Measurements from ENCODE around the gene BROX.
"Not testable (repeated sequence)": the region's sequence is repeated elsewhere in the genome, so short reads cannot be mapped to it uniquely, and the experiment has no call there.

BROX gene, protein sequence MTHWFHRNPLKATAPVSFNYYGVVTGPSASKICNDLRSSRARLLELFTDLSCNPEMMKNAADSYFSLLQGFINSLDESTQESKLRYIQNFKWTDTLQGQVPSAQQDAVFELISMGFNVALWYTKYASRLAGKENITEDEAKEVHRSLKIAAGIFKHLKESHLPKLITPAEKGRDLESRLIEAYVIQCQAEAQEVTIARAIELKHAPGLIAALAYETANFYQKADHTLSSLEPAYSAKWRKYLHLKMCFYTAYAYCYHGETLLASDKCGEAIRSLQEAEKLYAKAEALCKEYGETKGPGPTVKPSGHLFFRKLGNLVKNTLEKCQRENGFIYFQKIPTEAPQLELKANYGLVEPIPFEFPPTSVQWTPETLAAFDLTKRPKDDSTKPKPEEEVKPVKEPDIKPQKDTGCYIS

DNA sequence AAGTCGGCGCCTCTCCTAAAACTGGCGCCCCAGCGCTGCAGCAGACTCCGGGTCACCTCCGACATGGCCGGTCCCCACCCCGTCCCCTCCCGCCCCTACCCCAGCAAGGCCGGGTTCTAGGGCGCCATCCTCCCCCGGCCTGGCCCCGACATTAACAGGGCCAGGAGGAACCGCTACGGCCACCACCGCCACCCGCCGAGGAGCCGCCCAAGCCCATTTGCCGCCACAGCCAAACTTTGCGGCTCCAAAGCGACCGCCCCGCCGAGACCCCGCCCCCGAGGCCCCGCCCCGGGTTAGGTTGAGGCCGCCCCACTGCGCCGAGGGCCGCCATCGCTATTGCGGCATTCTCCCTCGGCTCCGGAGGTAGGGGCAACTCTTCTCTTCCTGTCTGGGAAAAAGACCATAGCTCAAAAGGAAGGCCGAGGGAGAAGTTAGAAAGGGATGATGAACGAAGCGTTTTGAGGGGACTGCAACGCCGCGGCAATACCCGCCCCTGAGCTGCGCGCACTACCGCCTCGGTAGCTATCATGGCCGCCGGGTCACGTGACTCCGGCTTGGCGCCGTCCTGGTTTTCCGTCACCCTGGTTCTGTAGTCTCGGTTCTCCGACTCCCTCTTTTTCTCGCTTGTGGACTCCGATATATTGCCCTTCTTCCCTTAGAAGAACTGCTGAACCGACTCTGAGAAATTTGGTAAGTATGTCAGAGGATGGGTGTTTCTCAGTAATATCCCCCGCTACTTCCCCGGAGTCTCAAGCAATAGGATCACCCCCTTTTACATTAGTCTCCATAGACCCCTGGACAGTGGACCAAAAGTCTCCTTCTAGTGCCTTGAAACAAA lies at the start of gene BROX, which contains the start of gene AIDA:
Gene BROX, plus strand, starts transcription at position 312 of the 838 bp plus-strand sequence. CDS start 3,136 bp downstream, outside the sequence.
Gene AIDA, minus strand, starts transcription at position 239 of the 838 bp plus-strand sequence. Its CDS starts 174 bp downstream, at position 65.
- peak; percentile 97 for DNase-seq

DNA sequence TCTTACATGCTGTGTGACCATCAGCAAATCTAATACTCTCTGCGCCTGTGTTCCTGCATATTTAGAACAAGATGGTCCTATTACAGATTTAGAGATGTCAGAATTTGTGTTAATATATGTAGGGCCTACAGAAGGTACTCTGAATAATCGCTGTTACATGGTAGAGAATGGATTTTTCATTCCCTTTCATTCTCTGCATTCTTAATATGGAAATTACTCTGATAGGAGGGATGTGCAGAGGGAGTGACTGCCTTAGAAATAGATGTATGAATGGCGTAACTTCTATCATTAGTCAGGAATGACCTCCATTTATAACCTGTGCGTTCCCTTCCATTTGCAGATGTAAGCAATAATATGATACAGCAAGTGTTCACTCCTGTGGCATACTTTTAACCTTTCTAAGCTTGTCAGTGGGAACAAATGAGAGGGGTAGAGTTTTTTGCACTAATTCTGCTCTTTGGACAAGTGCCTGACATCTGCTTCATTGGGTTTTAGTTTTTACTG lies 48.9 kb upstream of the BROX start:
- DNase-seq = no peak

DNA sequence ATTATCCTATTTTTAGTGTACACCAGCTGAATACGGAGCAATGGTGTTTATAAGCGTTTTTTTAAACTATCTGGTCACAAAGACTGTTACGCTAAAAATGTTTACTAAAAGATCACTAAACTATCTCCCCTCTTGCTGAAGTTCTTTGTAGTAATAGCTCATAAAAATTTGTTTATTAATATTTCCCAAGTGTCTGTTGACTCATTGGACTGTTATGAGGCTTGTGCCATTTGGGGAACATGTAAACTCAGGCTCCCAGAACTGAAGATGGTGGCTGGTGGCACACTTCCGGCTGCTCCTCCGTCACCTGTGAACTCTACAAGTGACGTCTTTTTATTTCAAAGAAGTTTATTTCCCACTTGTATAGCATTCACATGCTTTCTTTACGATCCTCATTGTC lies 46.4 kb upstream of the BROX start:
- no peak for DNase-seq

DNA sequence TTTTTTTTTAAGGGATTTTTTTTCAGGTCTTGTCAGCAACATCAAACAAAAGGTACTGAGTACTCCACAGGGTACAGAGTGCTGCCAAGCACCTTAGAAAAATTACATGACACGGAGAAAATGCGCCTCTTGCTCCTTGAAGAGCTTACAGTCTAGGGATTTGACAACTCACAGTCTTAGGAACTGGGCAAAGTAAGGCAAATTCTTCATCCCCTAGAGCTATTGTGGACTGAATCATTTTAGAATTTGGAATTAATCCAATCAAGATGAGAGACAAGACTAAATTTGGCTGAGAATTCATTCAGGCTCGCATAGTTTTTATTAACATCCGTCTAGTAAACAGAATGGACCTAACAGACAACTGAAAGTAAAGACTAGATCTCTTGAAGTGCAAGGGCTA lies 44.2 kb upstream of the BROX start:
- DNase-seq = not testable (repeated sequence)

DNA sequence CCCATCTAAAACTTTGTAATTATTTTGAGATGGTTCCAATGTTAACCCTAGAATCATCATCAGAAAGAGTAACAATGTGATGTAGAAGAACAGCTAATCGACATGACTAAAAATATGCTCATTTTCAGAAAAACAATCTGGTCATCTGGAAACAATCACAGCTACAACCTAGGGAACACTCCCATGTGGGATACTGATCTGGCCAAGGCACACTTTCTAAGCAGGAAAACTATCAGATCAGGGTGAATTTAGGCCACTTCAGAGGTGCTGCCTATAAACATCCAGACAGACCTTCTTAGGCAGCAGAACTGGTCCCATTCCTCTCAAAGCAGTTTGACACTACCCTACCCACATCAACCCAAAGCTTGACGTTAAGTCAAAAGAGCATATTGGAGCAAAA lies 43.3 kb upstream of the BROX start:
- not testable (repeated sequence) for DNase-seq

DNA sequence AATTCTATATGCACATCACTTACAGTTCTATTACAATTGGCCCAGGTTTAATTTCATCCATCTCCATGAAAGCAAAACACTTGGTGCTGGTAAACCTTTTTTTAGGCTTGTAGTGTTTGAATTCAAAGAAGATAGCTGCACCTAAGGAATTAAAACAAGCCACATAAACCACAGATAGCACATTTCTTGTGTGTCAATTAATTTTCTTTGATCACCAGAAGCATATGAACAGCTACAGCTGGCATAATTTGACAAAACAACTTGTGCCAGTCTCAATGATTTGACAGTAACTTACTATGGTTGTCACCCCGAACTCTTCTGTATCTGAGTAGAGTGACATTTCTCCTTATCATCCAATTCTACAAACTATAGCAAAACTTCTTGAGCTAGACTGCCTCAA lies 42.3 kb upstream of the BROX start:
- no peak for DNase-seq

DNA sequence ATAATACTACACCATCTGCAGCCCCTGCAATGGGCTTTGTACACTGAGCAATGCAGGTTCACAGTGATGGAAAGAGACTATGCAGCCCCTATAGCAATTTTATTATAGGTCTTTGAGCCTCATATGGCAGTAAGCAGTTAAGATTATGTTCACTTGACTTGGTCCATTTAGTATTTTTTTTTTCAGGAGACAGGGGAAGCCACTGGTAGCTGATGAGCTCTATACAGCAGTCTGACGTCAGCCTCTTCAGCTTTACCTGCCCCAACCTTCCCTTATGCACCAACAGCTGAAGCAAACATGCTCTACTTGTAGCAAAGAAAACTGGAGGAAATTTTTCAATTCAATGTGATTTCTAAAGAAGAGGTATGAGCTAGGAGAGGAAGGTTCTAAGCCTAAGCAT lies 32.3 kb upstream of the BROX start:
- DNase-seq = no peak

DNA sequence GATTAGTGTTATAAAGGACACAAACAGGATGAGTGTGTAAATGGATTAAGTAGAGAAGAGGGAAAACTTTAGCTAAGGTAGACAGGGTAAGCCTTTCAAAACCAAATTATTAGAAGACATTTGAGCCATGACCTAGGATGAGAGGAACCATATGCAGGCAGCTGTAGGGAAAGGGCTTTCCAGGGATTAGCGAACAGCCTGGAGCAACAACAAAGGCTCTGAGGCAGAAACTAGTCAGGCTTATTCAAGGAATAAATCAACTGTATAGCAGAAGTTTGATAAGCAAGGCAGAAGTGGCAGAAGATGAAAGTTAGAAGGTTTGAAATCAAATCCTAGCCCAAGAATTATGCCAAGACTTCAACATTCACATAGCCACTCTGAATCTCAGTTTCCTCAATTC lies 21.3 kb upstream of the BROX start:
- DNase-seq = no peak

DNA sequence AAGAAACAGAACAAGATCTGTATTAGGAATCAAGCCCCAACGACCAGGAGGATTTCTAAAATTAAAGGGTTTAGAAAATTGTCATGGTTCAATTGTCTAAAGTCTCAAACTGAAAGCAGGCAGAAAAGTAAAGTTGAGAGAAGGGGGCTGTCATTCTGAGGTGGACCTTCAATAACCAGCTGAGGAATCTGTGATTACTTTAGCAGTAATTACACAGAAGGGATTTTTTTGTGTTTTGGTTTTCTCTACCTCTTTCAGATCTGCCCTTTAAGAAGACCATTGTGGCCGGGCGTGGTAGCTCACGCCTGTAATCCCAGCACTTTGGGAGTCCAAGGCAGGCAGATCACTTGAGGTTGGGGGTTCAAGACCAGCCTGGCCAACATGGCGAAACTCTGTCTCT lies 17.4 kb upstream of the BROX start:
- no peak for DNase-seq

DNA sequence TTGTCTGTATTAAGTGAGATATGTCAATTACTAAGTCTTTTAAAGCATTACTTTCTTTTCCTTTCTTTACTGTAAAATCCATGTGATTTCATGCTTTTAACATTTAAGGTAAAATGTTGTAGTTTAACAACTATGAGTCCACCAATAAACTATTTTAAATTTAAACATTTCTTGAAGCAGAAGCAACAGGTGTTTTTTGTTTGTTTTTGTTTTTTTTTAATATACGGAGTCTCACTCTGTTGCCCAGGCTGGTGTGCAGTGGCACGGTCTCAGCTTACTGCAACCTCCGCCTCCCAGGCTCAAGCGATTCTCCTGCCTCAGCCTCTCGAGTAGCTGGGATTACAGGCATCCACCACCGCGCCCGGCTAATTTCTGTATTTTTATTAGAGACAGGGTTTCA lies 15.6 kb upstream of the BROX start:
- no peak for DNase-seq

DNA sequence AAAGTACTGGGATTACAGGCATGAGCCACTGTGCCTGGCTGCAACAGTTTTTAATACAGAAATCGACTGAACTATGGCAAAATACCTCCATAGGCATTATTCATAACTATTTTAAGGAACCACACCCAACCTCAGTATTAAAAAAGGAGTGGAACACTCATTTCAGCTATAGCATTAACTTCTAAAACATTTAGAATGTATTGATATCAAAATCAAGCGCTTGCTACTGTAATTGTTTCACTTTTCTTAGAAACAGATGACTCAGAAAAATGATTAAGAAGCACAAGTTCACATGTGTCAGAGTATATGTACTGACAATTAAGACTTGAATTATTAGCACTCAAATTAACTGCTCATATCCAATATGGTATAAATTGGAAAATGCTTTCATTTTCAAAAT lies 15.2 kb upstream of the BROX start:
- DNase-seq = no peak

DNA sequence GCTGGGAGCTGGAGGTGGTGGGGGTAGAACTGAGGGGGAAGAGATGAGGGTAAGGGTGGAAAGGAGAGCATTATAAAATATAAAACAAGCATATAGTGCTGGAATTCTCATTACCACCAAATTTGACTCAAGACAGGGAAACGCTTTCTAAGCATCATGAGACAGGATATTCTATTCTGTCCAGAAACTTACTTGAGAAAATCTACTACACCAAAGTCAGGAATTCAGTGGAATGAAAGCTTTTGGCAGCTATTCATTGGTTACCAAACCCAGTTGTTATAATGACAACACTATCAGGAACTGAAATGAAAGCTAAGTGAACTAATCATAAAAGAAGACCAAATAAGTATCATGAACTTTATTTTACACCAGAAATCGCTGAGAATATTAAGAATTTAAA lies 14.5 kb upstream of the BROX start:
- DNase-seq = no peak

DNA sequence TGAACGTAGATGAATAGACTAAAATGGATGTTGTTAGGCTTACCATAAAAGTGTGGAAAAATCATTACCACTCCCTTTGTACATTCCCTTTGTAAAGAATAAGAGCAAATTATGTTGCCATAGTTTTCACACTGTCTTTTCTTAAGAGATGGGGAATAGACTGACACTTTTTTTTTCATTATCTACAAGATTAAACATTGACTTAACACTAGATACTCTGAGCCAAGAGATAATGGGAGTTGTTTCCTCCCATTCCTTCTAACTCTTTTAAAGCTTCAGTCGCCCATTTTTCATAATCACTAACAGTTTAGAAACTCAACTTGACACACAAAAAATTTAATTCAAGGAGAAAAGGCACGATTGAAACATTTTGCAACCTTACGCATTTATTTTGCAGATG lies 10.2 kb upstream of the BROX start:
- no peak for DNase-seq

DNA sequence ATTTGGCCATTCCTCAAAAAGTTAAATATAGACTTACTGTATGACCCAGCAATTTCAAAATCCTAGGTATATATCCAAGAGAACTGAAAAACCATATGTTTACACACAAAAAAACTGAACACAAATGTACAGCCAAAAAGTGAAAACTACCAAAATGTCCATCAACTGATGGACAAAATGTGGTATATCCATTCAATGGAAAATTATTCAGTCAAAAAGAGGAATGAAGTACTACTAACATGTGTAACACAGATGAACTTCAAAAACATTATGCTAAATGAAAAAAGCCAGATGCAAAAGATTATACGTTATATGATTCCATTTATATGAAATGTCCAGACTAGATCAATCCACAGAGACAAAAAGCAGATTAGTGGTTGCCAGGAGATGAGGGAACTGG lies 8.1 kb upstream of the BROX start:
- DNase-seq = no peak

DNA sequence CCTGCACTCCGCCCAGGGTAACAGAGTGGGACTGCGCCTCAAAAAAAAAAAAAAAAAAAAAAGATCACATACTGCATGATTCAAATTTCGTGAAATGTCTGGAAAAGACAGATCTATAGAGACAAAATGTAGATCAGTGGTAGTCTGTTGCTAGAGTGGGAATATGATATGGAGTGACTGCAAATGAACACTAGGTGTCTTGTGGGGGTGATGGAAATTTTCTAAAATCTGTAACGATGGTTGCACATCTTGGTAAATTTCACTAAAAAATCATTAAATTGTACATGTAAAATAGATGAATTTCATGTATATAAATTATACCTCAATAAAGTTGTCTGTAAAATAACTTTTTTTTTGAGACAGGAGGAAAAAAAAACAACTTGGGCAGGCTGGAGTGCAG lies 5.5 kb upstream of the BROX start:
- no peak for DNase-seq

DNA sequence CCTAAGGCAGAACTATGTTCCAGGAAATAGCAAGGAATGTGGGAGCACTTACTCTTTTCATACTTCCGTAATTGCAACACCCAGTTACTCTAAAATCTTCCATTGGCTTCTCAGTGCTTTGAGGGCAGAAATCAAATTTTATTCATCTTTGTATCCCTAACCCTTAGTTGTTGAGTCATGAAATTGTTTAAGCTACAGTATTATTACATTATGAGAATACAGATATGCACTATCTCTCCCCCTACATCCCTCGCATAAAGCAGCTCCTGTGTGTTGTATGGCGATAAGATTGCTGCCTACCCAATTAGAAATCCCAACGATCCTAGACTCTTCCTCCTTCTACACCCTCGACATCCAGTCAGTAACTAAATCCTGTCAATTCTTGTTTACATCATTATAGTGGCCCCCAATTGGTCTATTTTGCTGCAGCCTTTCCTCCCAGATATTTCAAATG lies 2.6 kb upstream of the BROX start:
- DNase-seq = no peak

DNA sequence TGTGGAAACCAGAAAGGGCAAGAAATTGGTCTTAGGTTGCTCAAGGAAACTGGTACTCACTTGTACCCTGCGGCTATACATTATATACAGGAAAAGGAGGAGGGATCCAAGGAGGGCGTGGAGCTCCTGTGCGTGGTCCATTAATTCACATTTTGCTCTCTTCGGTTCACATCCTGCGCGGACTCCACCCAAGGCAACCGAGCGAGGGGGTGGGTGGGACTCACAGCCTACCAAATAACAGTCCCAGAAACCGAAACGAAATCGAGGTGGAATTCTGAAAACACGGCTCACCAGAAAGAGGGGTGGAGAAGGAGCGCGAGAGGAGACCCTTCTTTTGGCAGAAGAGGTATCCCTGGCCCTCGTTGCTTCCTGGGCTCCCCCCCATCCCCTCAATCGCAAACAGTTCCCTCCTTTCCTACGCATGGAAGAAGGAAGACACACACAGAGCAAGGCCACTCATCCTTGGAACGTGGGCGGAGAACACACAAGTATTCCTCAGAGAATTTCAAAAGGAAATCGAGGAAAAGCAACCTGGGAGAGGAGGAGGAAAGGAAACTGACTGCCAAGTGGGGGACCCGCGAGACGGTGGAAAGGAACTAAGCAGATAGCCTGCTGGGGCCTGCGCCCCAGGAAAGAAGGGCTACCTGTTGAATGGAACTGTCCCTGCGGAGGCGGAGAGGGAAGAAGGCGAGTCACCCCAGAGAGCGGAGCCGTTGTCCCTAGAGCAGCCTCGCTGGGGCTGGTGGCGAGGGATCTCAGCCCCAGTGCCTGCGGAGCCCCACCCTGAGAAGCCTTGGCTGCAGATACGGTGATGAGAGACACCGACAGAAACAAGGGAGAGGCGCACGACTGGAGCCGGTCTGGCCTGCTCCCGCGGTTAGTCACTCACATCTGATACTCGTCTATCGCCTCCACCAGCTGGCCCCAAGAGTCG lies 778 bp upstream of the BROX start:
- peak; percentile 52 for DNase-seq

DNA sequence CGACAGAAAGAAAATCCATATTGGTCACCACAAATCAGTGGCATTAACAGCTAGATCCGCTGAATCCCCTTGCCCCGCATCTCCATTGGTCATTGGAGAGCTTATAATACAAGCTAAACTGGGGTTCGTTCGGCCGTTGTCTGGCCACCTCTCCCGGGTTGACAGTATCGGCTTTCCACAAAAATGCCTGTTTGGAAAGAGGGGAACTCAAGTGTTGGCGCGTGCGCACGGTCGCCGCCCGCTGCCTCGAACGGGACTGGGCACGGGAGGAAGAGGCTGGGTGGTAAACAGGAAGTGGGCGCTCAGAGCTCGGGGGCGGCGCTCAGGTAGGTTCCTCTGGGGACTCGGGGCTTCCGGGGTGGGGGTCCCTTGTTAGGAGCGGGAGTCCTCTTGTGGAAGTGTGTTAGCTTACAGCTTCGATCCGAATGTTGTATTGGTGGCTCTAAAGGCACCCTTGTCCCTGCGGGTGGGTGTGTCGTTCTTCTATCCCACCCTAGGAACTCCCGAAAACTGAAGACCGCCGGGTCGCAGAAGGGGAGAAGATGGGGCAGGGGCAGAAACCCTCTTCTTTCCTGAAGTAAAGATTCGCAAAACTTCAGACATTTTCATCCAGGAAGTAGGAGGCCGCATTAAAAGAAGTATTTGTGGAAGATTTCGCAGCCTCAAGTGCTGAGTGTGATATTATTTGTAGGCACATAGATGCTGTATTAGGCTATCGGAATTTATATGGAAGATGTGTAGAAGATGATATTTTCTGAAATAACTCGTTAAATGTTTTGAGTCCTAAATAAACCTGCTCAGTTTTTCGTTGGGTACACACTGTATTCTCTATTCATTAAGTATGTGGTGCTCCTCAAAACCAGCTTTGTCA lies 962 bp downstream of the BROX start:
- peak; percentile 82 for DNase-seq

DNA sequence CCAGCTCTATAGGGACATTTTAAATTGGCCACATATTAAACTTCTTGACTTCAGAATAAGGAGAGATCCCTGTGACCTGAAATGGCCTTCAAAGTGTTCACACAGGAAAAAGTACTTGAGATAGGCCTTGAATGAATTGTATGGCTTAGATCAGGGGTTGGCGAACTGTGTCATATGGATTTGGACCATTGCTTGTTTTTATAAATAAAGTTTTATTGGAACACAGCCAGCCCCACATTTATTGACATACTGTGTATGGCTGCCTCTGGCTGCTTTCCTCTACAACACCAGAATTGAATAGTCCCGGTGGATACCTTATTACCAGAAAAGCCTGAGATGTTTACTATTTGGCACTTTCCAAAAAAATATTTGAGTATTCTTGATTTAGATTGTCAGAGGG lies 4.0 kb downstream of the BROX start:
- no peak for DNase-seq

DNA sequence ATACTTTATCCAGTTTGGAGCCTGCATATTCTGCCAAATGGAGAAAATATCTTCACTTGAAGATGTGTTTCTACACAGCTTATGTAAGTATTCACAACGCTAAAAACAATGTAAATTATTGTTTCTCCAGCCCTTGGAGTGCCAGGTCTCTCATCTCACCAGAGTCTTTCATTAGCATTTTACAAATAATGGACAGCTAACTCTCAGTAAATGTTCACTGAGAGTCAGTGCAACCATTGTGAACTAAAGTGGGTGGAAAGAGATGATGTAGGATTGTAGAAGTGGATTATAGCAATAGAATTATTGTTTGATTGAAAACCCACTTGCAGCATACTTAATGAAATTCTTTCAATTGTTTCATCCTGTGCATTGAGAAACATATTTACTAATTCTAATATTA lies 16.4 kb downstream of the BROX start:
- no peak for DNase-seq

DNA sequence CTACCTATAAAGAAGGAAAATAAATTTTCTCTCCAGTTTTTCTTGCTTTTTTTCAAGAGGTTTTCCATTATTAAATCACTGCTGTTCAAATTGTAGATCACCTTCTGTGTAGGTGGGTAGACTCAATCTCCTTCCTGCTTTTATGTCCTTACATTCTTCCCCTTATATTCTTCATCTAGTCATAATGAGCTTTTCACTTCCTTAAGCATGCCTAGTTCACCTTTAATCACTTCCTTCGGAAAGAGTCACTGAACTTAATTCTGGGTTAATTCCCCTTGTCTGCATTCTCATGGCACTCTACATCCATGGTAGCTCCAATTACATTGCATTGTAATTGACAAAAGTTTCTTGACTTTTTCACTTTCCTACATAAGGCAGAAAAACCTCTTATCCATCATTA lies 18.5 kb downstream of the BROX start:
- no peak for DNase-seq

Data from stimulated activated CD4-positive, alpha-beta T cell treated with anti-CD3 and anti-CD28 coated beads, Interleukin-12 subunit alpha, Interleukin-12 subunit beta, amount 100 ng/mL, for 4 hours (primary cell).